NOMO-1 treated with DMSO at 0.1 percent for 48 hours (cell line): Measurements from ENCODE around the gene TGFB1.
"Not testable (repeated sequence)": the region's sequence is repeated elsewhere in the genome, so short reads cannot be mapped to it uniquely, and the experiment has no call there.

ENCODE experiments used
- DNase-seq: peaks from one replicate; lab custom pipeline; 2025; ENCODE audit not compliant: unreplicated experiment; lab: John Stamatoyannopoulos, UW

TGFB1 gene

GRCh38 chr19:41371119-41371518 is 17.4 kb upstream of the TGFB1 start:
- not testable (repeated sequence) for DNase-seq

GRCh38 chr19:41369769-41370168 is 16.0 kb upstream of the TGFB1 start:
- no peak for DNase-seq

GRCh38 chr19:41367848-41368301 is 14.2 kb upstream of the TGFB1 start:
- DNase-seq = peak; percentile 74

GRCh38 chr19:41366089-41366488 is 12.4 kb upstream of the TGFB1 start:
- no peak for DNase-seq

- peak; percentile 71 for DNase-seq
Measured at GRCh38 chr19:41364524-41365391, 11.0 kb upstream of the TGFB1 start.

GRCh38 chr19:41363753-41364523 is 10.2 kb upstream of the TGFB1 start, which contains the start of gene B9D2:
Gene B9D2 (minus strand): TSS chr19:41364149. CDS start chr19:41363519, 630 bp downstream.
- peak; percentile 98 for DNase-seq

- DNase-seq = no peak
Measured at GRCh38 chr19:41363371-41363752, 9.6 kb upstream of the TGFB1 start.

- DNase-seq = no peak
Measured at GRCh38 chr19:41362143-41362847, 8.6 kb upstream of the TGFB1 start.

GRCh38 chr19:41359741-41360140 is 6.0 kb upstream of the TGFB1 start:
- no peak for DNase-seq

GRCh38 chr19:41357746-41358145 is 4.0 kb upstream of the TGFB1 start:
- no peak for DNase-seq

- no peak for DNase-seq
Measured at GRCh38 chr19:41356984-41357739, 3.4 kb upstream of the TGFB1 start.

GRCh38 chr19:41355802-41356201 is 2.1 kb upstream of the TGFB1 start:
- no peak for DNase-seq

GRCh38 chr19:41355035-41355434 is 1.3 kb upstream of the TGFB1 start:
- DNase-seq = no peak

GRCh38 chr19:41354343-41354953 is 726 bp upstream of the TGFB1 start:
- no peak for DNase-seq

GRCh38 chr19:41352609-41353465 is 885 bp downstream of the TGFB1 start:
- peak; percentile 61 for DNase-seq

- no peak for DNase-seq
Measured at GRCh38 chr19:41352279-41352608, 1.5 kb downstream of the TGFB1 start.

- peak; percentile 66 for DNase-seq
Measured at GRCh38 chr19:41351339-41352245, 2.1 kb downstream of the TGFB1 start.

GRCh38 chr19:41350735-41351338 is 2.9 kb downstream of the TGFB1 start:
- DNase-seq = no peak
